Spleen (tissue), 11 donors: ENCODE data around the gene SRGAP1. TPM values are rescaled to one million over a fixed set of nuclear protein-coding genes. Genes with fewer than 3 reads are reported as not detected.

Experiments
- DNase-seq: peaks from one replicate; pipeline ENCODE4 v3.0.0-alpha.2; 2020
- H3K27ac ChIP-seq, 8 donors: fragments of 200-600 bp; sonication (generic) in 7 of 8; 1 replicate in 4 of 8; 2 replicates in 4 of 8; pipeline versions ENCODE4 v1.5.0 to v1.8.0; 2016 to 2021; ENCODE audit warnings: inconsistent platforms in 4 of 8, mild to moderate bottlenecking in 4 of 8, moderate library complexity in 1 of 8
- H3K27me3 ChIP-seq, 7 donors: fragments of 200-600 bp; sonication (generic) in 6 of 7; replicated peaks in 1 of 7; 1 replicate in 4 of 7; 2 replicates in 3 of 7; pipeline versions ENCODE4 v1.5.0 to v1.8.0; 2016 to 2021; ENCODE audit warnings: inconsistent platforms in 3 of 7, mild to moderate bottlenecking in 1 of 7
- H3K36me3 ChIP-seq, 6 donors: fragments of 200-600 bp; sonication (generic) in 5 of 6; 1 replicate in 4 of 6; 2 replicates in 2 of 6; pipeline versions ENCODE4 v1.5.0 to v1.8.0; 2016 to 2021; ENCODE audit warnings: inconsistent platforms in 2 of 6
- H3K4me1 ChIP-seq, 6 donors: fragments of 200-600 bp; sonication (generic) in 5 of 6; 1 replicate in 3 of 6; 2 replicates in 3 of 6; pipeline versions ENCODE4 v1.5.0 to v1.8.0; 2016 to 2021; ENCODE audit warnings: inconsistent platforms in 3 of 6
- H3K4me3 ChIP-seq, 8 donors: fragments of 200-600 bp; sonication (generic) in 7 of 8; 1 replicate in 4 of 8; 2 replicates in 4 of 8; pipeline versions ENCODE4 v1.5.0 to v1.8.0; 2016 to 2021; ENCODE audit warnings: inconsistent platforms in 4 of 8, mild to moderate bottlenecking in 4 of 8, moderate library complexity in 2 of 8
- H3K9me3 ChIP-seq, 8 donors: fragments of 200-600 bp; sonication (generic) in 7 of 8; 1 replicate in 4 of 8; 2 replicates in 4 of 8; pipeline versions ENCODE4 v1.5.0 to v1.8.0; 2016 to 2021; ENCODE audit warnings: inconsistent platforms in 4 of 8
- CTCF ChIP-seq, 11 experiments: fragments of 200-600 bp in 7 of 11; fragments of 450-650 bp in 4 of 11; sonication (generic) in 4 of 11; IDR thresholded peaks in 8 of 11; conservative IDR thresholded peaks in 3 of 11; 1 replicate in 7 of 11; 2 replicates in 4 of 11; pipeline versions ENCODE4 v1.4.0 to v1.8.0; 2016 to 2021; ENCODE audit warnings: antibody characterized with exemption in 11 of 11, inconsistent platforms in 4 of 11, mild to moderate bottlenecking in 1 of 11
- POLR2A ChIP-seq, 3 donors: fragments of 450-650 bp; IDR thresholded peaks; one replicate each; pipeline ENCODE4 v1.5.1; 2017; ENCODE audit warnings: antibody characterized with exemption in 3 of 3, mild to moderate bottlenecking in 1 of 3
- POLR2AphosphoS5 ChIP-seq, 3 donors: sonication (generic); formaldehyde crosslinking; IDR thresholded peaks; one replicate each; pipeline ENCODE4 v1.5.1; 2017; ENCODE audit warnings: antibody characterized with exemption in 3 of 3
- WGBS, 5 donors: extraction: QIAGEN DNeasy Blood & Tissue Kit in 3 of 5; methylation state at CpG; one replicate each; pipeline versions ENCODE4 v1.1.5 to v1.1.7; 2013 to 2018; 5-methylcytosine and 5-hydroxymethylcytosine counted together
- intact Hi-C: fragments of 100-400 bp; cut with DNase I; formaldehyde crosslinking; loops from one replicate; pipeline ENCODE4 v1.15.0; 2023; ENCODE audit warnings: low total_unique reads
- polyA plus RNA-seq, 3 donors: library from polyadenylated mRNA; stranded (reverse); fragments of 200-250 nt; gene quantifications; one replicate each; pipeline ENCODE4 v1.2.1, GENCODE V29; 2013
- total RNA-seq, 7 donors: library from RNA; depleted of rRNA in 3 of 7; stranded (reverse); fragments of >200 nt in 3 of 7; fragmentation: NEBNext Ultra II Directional in 4 of 7; extraction: Animal tissue kit (Norgen Biotek cat#: 25700) in 4 of 7; gene quantifications; one replicate each; pipeline versions ENCODE4 v1.1.0 to v1.2.1, GENCODE V29; 2016 to 2021
- donor health status: healthy with polysubstance abuse.
- donor health status: DM: no; HTN: no; CAD: no; lungs with moderate emphysema.
- donor health status: DM: no; HTN: no; CAD: no.
- donor health status: Bipolar disorder and iron deficiency.
- donor health status: healthy.
- donor health status: DM: no; HTN: no; CAD: no.
- donor health status: DM: yes; HTN: yes; CAD: no.

The SRGAP1 gene
- total and polyA plus RNA-seq, 10 donors: 0.37 to 20.1 (median 13.4) TPM

- Histone ChIP-seq H3K4me1 (peaks cover 0 to 16% (median 3%) of the 10 kb centered on the region in 6 donors), H3K27me3 (no peaks in the 10 kb centered on the region), H3K36me3 (no peaks in the 10 kb centered on the region), H3K9me3 (no peaks in the 10 kb centered on the region), H3K27ac (peak overlapping the region in 2 of 8 donors; percentile 25 to 39), H3K4me3 (no peak overlapping the region)
- TF ChIP-seq POLR2AphosphoS5 (IDR thresholded peaks at IDR 0.05): no peak
- TF ChIP-seq CTCF (IDR thresholded peaks at IDR 0.05 in 8 of 11, conservative IDR thresholded peaks at IDR 0.05 in 3 of 11): no peak
- TF ChIP-seq POLR2A (IDR thresholded peaks at IDR 0.05): no peak
- intact Hi-C loops: no loop called here
- DNase-seq: no peak
- WGBS, 5 donors: 24 to 43% (median 38%) methylated on average over 2 of the region's 2 CpGs
These were observed 119.4 kb downstream of the SRGAP1 start for GRCh38 chr12:63963868-63964267.

- intact Hi-C loops: no loop called here
- no peak overlapping the region for H3K4me3 ChIP-seq
- no peak for DNase-seq
- H3K36me3 ChIP-seq: no peaks in the 10 kb centered on the region
- peaks cover 0 to 16% (median 3%) of the 10 kb centered on the region in 6 donors for H3K4me1 ChIP-seq
- H3K27me3 ChIP-seq: no peaks in the 10 kb centered on the region
- no peaks in the 10 kb centered on the region for H3K9me3 ChIP-seq
- TF ChIP-seq POLR2AphosphoS5 (IDR thresholded peaks at IDR 0.05) (no peak), POLR2A (IDR thresholded peaks at IDR 0.05) (no peak), CTCF (IDR thresholded peaks at IDR 0.05 in 8 of 11, conservative IDR thresholded peaks at IDR 0.05 in 3 of 11) (no peak)
- peak overlapping the region in 1 of 8 donors; percentile 39 for H3K27ac ChIP-seq
- 84 to 97% (median 97%) methylated on average over 1 of the region's 1 CpG for WGBS, 5 donors
These were observed 119.8 kb downstream of the SRGAP1 start for GRCh38 chr12:63964301-63964700.

- Histone ChIP-seq H3K9me3 (no peaks in the 10 kb centered on the region), H3K27me3 (no peaks in the 10 kb centered on the region), H3K4me3 (no peak overlapping the region), H3K36me3 (no peaks in the 10 kb centered on the region), H3K4me1 (peaks cover 0 to 32% (median 13%) of the 10 kb centered on the region in 6 donors), H3K27ac (no peak overlapping the region)
- 71 to 93% (median 80%) methylated on average over 3 of the region's 3 CpGs for WGBS, 5 donors
- DNase-seq: no peak
- intact Hi-C loops: no loop called here
- TF ChIP-seq POLR2AphosphoS5 (IDR thresholded peaks at IDR 0.05) (no peak), POLR2A (IDR thresholded peaks at IDR 0.05) (no peak), CTCF (IDR thresholded peaks at IDR 0.05 in 8 of 11, conservative IDR thresholded peaks at IDR 0.05 in 3 of 11) (no peak)
These were observed 121.6 kb downstream of the SRGAP1 start for GRCh38 chr12:63965936-63966605.

- no peak for DNase-seq
- Histone ChIP-seq H3K27me3 (no peaks in the 10 kb centered on the region), H3K27ac (no peak overlapping the region)
These were observed 122.1 kb downstream of the SRGAP1 start for GRCh38 chr12:63966606-63966975.

More at GRCh38 chr12:63966606-63966975, 122.1 kb downstream of the SRGAP1 start:
- Histone ChIP-seq H3K4me1 (peaks cover 0 to 34% (median 13%) of the 10 kb centered on the region in 6 donors), H3K4me3 (no peak overlapping the region), H3K9me3 (no peaks in the 10 kb centered on the region), H3K36me3 (no peaks in the 10 kb centered on the region)
- 82 to 94% (median 90%) methylated on average over 2 of the region's 2 CpGs for WGBS, 5 donors
- intact Hi-C loops: no loop called here
- TF ChIP-seq POLR2A (IDR thresholded peaks at IDR 0.05) (no peak), POLR2AphosphoS5 (IDR thresholded peaks at IDR 0.05) (no peak), CTCF (IDR thresholded peaks at IDR 0.05 in 8 of 11, conservative IDR thresholded peaks at IDR 0.05 in 3 of 11) (no peak)
